ENCODE results near the gene C2orf76. TPM values are rescaled to one million over a fixed set of nuclear protein-coding genes. Genes with fewer than 3 reads are reported as not detected.

The C2orf76 gene
- total RNA-seq, 3 donors from 2014 or later (not counting 1 experiment from before 2014, with no cell fraction given), result 14.1 to 21.9 (median 20.5) TPM

- 90% methylated on average over 2 of the region's 2 CpGs for WGBS (ENCODE audit: insufficient coverage)
- H3K27ac ChIP-seq (ENCODE audit: low read length), result peak overlapping the region; percentile 59
Observed at GRCh38 chr2:119337749-119338148, 28.9 kb downstream of the C2orf76 start.

GRCh38 chr2:119333833-119334232 is 32.8 kb downstream of the C2orf76 start:
- ATAC-seq (no peak), DNase-seq (no peak)
- Mint-ChIP-seq H3K9me3 (no peaks in the 10 kb centered on the region), H3K4me1 (peaks cover 13 to 14% of the 10 kb centered on the region in 2 donors), H3K4me3 (no peak overlapping the region), H3K36me3 (no peaks in the 10 kb centered on the region), H3K27ac (no peak overlapping the region), H3K27me3 (ENCODE audit: low read depth in 2 of 2) (no peaks in the 10 kb centered on the region)
- no peaks in the 10 kb centered on the region for H3K27me3 ChIP-seq (ENCODE audit: control insufficient read depth, insufficient read depth, low read length)
- intact Hi-C loops (cut with micrococcal nuclease), result no loop called here
- H3K4me3 ChIP-seq (ENCODE audit: low read length), result no peak overlapping the region
- H3K27ac ChIP-seq (ENCODE audit: low read length), result no peak overlapping the region
- no peak for TF ChIP-seq CTCF (IDR thresholded peaks at IDR 0.05)
- no peaks in the 10 kb centered on the region for H3K9me3 ChIP-seq (ENCODE audit: control insufficient read depth, insufficient read depth, low read length)
- WGBS (ENCODE audit: insufficient coverage), result 86% methylated on average over 2 of the region's 2 CpGs
- peaks cover 9% of the 10 kb centered on the region for H3K4me1 ChIP-seq (ENCODE audit: control insufficient read depth, insufficient read depth, low read length)
- no peaks in the 10 kb centered on the region for H3K36me3 ChIP-seq (ENCODE audit: control insufficient read depth, insufficient read depth, low read length)

More at GRCh38 chr2:119337749-119338148, 28.9 kb downstream of the C2orf76 start:
- Histone ChIP-seq H3K4me1 (ENCODE audit: control insufficient read depth, insufficient read depth, low read length) (peaks cover 21% of the 10 kb centered on the region), H3K4me3 (ENCODE audit: low read length) (no peak overlapping the region), H3K36me3 (ENCODE audit: control insufficient read depth, insufficient read depth, low read length) (no peaks in the 10 kb centered on the region), H3K27me3 (ENCODE audit: control insufficient read depth, insufficient read depth, low read length) (no peaks in the 10 kb centered on the region), H3K9me3 (ENCODE audit: control insufficient read depth, insufficient read depth, low read length) (no peaks in the 10 kb centered on the region)
- no peak for TF ChIP-seq CTCF (IDR thresholded peaks at IDR 0.05)
- Mint-ChIP-seq H3K4me1 (peaks cover 33 to 34% of the 10 kb centered on the region in 2 donors), H3K27me3 (ENCODE audit: low read depth in 2 of 2) (no peaks in the 10 kb centered on the region), H3K36me3 (no peaks in the 10 kb centered on the region), H3K4me3 (no peak overlapping the region), H3K9me3 (no peaks in the 10 kb centered on the region), H3K27ac (peak overlapping the region; percentile 89)
- ATAC-seq (no peak), DNase-seq (no peak)
- intact Hi-C loops (cut with micrococcal nuclease), result no loop called here

GRCh38 chr2:119333360-119333759 is 33.3 kb downstream of the C2orf76 start:
- no peak for TF ChIP-seq CTCF (IDR thresholded peaks at IDR 0.05)
- H3K4me3 ChIP-seq (ENCODE audit: low read length), result no peak overlapping the region
- Mint-ChIP-seq H3K9me3 (no peaks in the 10 kb centered on the region), H3K27ac (no peak overlapping the region), H3K27me3 (ENCODE audit: low read depth in 2 of 2) (no peaks in the 10 kb centered on the region), H3K4me1 (peaks cover 9% of the 10 kb centered on the region in 2 donors), H3K4me3 (no peak overlapping the region), H3K36me3 (no peaks in the 10 kb centered on the region)
- no peaks in the 10 kb centered on the region for H3K9me3 ChIP-seq (ENCODE audit: control insufficient read depth, insufficient read depth, low read length)
- peaks cover 5% of the 10 kb centered on the region for H3K4me1 ChIP-seq (ENCODE audit: control insufficient read depth, insufficient read depth, low read length)
- ATAC-seq, result no peak
- intact Hi-C loops (cut with micrococcal nuclease), result no loop called here
- H3K27ac ChIP-seq (ENCODE audit: low read length), result no peak overlapping the region
- no peak for DNase-seq
- no peaks in the 10 kb centered on the region for H3K27me3 ChIP-seq (ENCODE audit: control insufficient read depth, insufficient read depth, low read length)
- H3K36me3 ChIP-seq (ENCODE audit: control insufficient read depth, insufficient read depth, low read length), result no peaks in the 10 kb centered on the region
- 90% methylated on average over 2 of the region's 3 CpGs for WGBS (ENCODE audit: insufficient coverage)

GRCh38 chr2:119332953-119333352 is 33.7 kb downstream of the C2orf76 start:
- Mint-ChIP-seq H3K36me3 (no peaks in the 10 kb centered on the region), H3K4me3 (no peak overlapping the region), H3K4me1 (peaks cover 5% of the 10 kb centered on the region in 2 donors), H3K9me3 (no peaks in the 10 kb centered on the region), H3K27ac (no peak overlapping the region), H3K27me3 (ENCODE audit: low read depth in 2 of 2) (no peaks in the 10 kb centered on the region)
- no peaks in the 10 kb centered on the region for H3K36me3 ChIP-seq (ENCODE audit: control insufficient read depth, insufficient read depth, low read length)
- peaks cover under 1% of the 10 kb centered on the region for H3K4me1 ChIP-seq (ENCODE audit: control insufficient read depth, insufficient read depth, low read length)
- H3K9me3 ChIP-seq (ENCODE audit: control insufficient read depth, insufficient read depth, low read length), result no peaks in the 10 kb centered on the region
- 100% methylated on average over 5 of the region's 6 CpGs for WGBS (ENCODE audit: insufficient coverage)
- no peak for TF ChIP-seq CTCF (IDR thresholded peaks at IDR 0.05)
- ATAC-seq, result no peak
- H3K27ac ChIP-seq (ENCODE audit: low read length), result no peak overlapping the region
- intact Hi-C loops (cut with micrococcal nuclease), result no loop called here
- H3K27me3 ChIP-seq (ENCODE audit: control insufficient read depth, insufficient read depth, low read length), result no peaks in the 10 kb centered on the region
- H3K4me3 ChIP-seq (ENCODE audit: low read length), result no peak overlapping the region
- no peak for DNase-seq
